Renal cortical epithelial cell (primary cell): Measurements from ENCODE around the gene RNF180. TPM values are rescaled to one million over a fixed set of nuclear protein-coding genes. Genes with fewer than 3 reads are reported as not detected.
"Not testable (repeated sequence)": the region's sequence is repeated elsewhere in the genome, so short reads cannot be mapped to it uniquely, and the experiment has no call there.

Experiments
- DNase-seq: peaks from one replicate; pipeline ENCODE4 v3.0.0-alpha.2; 2011; ENCODE audit warnings: low read depth
- total RNA-seq: library from RNA; depleted of rRNA; stranded (reverse); fragments of >200 nt; gene quantifications from 2 replicates; pipeline ENCODE4 v1.2.3, GENCODE V29; 2014

Gene RNF180
- total RNA-seq, 1 donor from 2014 or later: 35.2 TPM

DNA sequence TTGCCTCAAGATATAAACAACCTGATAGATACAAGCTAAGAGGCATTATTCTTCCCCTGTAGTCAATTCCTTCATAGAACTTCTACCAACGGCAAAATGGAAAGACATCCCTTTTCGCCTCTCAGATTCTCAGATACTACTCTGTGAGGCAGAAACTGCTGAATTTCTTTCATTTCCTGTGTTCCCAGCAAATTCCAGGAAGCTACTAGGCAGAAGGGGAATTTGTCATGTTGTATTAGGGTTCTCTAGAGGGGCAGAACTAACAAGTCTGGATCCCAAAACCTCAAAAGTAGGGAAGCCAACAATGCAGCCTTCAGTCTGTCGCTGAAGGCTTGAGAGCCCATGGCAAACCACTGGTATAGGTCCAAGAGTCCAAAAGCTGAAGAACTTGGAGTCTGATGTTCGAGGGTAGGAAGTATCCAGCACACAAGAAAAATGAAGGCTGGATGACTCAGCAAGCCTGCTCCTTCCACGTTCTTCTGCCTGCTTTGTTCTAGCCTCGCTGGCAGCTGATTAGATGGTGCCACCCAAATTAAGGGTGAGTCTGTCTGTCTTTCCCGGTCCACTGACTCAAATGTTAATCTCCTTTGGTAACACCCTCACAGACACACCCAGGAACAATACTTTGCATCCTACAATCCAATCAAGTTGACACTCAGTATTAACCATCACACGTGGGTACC lies 15.2 kb downstream of the RNF180 start:
- peak; percentile 45 for DNase-seq

DNA sequence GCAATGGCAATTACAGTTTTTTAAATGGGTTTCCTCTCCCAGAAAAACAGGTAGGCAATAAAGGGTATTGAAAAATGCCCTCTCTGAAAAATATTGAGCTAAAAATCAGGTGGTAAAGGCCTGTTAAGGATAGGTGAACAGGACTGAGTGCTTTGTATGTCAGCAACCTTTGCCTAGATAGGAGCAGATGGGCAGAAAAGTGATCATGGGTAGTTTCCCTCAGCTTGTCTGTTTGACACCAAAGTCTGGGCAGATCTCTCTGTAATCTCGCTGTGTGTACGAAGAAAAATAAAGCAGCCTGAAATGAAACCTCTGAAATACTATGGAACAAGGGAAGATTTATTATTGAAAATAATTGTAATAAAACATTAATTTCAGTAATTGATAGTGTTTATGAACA lies 15.8 kb downstream of the RNF180 start:
- no peak for DNase-seq

DNA sequence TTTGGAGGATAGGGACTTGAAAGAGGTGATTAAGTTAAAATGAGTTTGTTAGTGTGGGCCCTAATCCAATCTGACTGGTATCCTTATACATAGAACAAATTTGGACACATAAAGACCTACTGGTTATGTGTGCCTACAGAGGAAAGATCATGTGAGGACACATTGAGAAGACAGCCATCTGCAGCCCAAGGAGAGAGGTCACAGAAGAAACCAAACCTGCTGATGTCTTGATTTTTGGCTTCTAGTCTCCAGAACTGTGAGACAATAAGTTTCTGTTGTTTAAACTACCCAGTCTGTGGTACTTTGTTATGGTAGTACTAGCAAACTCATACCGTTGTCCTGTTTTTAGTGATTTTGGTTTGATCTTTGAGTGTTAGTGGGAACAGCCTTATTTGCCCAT lies 18.3 kb downstream of the RNF180 start:
- no peak for DNase-seq

DNA sequence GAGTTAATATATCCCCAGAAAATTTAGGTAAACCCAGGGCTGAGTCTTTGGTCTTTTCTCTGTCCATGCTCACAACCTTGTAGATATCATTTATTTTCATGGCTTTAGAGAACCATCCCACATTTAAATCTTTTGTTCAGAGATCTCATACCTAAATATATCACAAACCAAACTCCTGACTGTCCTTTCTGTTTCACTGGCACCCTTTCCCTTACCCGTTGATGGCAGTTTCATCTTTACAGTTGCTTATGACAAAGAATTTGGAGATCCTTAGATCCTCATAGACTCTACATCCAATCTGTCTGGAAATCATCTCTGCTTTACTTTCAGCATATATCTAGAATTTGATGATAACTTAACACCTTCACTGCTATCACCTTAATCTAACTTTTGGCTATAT lies 19.2 kb downstream of the RNF180 start:
- no peak for DNase-seq

DNA sequence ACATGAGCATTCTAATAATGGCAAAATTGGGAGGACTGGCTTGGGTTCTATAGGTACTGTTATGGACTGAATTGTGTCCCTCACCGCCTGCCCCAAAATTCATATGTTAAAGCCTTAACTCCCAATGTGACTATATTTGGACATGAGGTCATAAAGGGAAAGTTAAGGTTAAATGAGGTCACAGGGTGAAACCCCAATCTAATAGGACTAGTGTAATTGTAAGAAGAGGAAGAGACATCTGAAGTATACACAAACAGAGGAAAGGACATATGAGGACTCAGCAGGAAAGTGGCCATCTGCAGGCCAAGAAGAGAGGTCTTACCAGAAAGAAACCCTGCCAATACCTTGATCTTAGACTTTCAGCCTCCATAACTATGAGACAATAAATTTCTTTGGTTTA lies 23.1 kb downstream of the RNF180 start:
- no peak for DNase-seq

DNA sequence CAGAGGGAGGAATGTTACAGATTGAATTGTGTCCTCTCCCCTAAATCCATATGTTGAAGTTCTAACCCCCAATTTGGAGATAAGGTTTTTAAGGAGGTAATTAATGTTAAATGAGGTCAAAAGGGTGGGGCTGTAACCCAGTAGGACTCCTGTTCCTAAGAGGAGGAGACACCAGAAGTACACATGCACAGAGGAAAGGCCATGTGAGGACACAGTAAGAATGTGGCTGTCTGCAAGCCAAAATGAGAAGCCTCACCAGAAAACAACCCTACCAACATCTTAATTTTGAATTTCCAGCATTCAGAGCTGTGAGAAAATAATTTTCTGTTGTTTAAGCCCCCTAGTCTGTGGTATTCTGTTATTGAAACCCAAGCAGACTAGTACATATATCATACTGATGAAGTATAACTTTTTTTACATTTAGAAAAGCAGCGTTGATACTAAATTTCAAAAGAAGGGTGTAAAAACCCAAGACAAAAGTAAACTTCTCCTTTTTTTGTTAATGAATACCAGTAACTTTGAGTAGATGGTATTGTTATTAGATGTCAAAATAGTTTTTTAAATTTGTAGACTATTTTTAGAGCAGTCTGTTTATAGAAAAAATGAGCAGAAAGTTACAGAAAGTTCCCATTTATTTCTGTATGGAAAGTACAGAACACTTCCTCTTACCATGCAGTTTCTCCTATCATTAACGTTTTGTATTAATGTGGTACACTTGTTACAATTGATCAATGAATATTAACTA lies 25.1 kb downstream of the RNF180 start:
- no peak for DNase-seq

DNA sequence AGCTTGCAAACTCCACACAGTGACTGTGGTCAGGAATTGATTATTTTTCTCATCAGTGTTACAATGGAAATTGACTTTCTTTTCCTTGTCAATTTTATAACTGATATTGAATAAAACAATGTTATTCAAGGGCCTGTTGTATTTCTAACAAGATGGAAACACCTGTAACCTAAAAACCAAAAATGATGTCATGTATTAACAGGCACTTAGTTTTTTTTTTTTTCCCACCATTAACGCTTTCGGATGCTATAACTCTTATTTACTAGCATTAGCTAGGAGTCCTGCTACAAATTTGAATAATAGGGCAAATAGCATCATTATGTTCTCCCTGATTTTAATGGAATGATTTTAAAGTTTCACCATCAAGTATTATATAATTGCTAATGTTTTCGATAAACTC lies 30.3 kb downstream of the RNF180 start:
- DNase-seq: no peak

DNA sequence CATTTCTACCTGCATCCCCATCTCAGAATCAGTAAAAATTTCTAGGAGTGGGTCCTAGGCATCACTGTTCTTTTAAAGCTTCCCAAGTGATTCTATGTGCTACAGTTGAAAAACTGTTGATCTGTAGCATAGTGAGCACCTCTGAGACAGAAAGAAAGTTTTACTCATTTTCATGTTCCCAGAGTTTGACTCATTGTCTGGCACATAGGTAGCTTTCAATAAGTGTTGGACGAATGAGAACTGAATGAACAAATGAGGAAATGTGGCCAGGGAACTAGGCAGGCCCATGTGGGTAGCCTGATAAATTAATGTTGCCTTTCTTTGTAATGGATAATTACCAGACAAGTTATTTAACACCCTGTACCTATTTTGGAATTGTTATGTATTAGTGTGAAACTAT lies 33.8 kb downstream of the RNF180 start:
- no peak for DNase-seq

DNA sequence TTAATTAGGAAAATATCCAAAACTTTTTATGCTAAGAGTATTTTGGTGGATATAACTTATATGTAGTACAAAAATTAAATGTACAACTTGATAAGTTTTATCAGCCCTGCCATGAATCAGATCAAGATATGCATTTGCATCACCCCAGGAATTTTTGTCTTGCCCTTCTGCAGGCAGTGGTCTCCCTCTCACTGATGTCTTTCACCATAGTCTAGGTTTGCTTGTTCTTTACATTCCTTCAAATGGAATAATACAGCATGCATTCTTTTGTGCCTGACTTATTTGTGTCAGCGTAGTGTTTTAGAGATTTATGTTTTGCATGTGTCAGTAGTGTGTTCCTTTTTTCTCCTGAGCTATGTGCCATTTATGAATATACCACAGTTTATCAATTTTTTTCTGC lies 36.4 kb downstream of the RNF180 start:
- DNase-seq: no peak

DNA sequence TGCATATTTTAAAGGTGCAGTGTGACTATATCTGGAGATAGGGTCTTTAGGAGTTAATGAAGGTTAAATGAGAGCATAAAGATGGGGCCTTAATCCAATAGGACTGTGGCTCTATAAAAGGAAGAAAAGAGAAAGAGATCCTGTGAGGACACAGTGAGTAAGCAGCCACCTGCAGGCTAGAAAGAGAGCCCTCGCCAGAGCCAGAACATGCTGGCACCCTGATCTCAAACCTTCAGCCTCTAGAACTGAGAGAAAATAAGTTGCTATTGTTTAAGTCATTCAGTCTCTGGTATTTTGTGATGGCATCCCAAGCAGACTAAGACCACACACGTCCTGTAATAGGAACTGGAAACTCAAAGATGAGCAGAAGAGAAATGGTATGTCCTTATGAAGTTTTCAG lies 41.0 kb downstream of the RNF180 start:
- DNase-seq: peak; percentile 4

DNA sequence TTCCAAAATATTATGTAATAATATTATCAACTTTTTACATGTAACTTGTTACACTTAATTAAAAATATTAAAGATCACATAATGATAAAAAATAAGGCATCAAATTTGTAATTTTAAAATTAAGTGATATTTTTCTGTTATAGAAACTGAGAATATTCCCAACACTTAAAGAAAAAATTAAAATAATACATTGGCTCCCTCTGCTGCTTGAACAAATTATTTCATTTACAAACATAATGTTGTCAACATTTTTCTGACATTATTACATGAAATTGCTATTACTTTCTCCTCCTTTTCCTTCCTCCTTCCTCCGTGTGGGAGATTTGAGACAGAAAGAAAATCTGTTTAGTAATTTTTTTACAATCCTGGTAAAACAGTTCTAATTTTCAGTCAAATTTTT lies 42.3 kb downstream of the RNF180 start:
- peak; percentile 55 for DNase-seq

DNA sequence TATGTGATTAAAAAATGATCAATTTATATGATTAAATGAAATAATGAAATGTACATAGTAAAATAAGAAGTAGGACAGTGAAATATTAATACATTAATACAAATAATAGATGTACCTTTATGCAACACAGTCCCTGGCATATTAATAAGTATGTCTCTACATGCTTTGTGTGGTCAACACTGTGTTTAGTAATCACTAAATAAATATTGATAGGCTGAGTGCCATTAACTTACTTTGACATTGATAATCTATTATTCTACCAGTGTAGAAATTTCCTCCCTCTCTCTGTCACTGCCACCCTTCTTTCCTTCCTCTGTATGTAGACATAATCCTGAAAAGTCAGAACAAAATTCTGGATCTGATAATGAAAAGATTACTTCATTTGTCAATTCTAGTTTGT lies 43.7 kb downstream of the RNF180 start:
- DNase-seq: no peak

DNA sequence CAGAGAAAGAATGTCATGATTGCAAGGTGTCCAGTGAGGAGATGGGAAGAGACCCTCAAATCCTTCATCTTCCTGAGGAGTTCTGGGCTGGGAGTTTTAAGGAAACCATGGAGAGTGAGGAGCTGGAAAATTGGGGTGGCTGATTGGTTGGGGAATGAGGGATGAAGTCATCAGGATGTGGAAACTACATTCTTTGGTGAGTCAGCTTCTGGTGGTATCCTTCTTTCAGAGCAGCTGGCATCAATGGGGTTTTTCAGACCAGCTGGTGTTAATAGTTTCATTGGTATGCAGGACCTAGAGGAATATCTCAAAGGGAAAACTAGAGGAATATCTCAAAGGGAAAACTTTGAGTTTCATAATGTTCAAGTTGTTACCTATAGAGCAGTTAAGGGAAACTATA lies 45.2 kb downstream of the RNF180 start:
- DNase-seq: peak; percentile 91

DNA sequence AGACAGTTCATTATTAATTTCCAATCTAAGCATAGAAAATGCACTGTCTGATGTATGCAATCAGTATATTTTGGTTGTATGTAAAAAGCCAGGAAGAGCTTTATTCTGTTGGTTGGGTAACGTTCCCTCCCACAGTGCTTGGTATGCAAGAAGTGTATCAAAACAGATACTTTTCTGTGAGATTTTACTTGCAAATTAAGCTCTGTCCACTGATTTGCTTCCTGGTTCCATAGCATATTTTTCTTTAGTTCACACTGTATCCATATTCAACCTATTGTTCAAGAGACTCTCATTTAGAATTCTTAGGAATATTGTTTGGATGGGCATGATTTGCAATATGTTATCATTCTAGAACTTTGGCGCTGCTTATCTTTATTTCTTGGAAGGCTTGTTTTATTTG lies 47.4 kb downstream of the RNF180 start:
- DNase-seq: no peak

DNA sequence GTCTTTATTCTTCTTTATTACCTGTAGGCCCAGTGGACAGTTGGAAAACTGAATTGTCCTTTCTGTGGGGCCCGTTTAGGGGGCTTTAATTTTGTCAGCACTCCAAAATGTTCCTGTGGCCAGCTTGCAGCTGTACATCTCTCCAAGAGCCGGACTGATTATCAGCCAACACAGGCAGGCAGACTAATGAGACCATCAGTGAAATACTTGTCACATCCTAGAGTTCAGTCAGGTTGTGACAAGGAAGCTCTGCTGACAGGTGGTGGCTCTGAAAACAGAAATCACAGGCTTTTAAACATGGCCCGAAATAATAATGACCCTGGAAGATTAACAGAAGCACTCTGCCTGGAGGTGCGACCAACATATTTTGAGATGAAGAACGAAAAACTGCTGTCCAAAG lies 47.9 kb downstream of the RNF180 start:
- DNase-seq: no peak

DNA sequence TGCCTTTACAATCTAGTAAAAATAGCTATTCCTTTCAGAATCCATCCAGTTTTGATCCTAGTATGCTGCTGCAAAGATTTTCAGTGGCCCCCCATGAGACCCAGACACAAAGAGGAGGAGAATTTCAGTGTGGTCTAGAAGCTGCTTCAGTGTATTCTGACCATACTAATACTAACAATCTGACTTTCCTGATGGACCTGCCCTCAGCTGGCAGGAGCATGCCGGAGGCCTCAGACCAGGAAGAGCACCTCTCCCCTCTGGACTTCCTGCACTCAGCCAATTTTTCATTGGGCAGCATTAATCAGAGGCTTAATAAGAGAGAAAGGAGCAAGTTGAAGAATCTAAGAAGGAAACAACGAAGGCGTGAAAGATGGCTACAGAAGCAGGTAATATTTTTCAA lies 48.5 kb downstream of the RNF180 start:
- DNase-seq: no peak

DNA sequence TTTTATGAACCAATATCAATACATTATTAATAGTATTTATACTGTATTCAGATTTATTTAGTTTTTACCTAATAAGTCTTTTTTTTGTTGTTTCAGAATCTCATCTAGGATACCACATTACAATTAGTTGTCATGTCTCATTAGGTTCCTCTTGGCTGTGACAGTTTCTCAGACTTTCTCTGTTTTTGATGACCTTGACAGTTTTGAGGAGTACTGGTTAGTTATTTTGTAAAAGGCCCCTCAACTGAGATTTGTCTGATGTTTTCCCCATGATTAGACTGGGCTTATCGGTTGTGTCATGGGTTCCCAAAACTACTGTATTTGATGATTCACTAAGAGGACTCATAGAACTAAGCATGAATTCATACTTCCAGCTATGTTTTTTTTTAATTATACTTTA lies 56.3 kb downstream of the RNF180 start:
- no peak for DNase-seq

DNA sequence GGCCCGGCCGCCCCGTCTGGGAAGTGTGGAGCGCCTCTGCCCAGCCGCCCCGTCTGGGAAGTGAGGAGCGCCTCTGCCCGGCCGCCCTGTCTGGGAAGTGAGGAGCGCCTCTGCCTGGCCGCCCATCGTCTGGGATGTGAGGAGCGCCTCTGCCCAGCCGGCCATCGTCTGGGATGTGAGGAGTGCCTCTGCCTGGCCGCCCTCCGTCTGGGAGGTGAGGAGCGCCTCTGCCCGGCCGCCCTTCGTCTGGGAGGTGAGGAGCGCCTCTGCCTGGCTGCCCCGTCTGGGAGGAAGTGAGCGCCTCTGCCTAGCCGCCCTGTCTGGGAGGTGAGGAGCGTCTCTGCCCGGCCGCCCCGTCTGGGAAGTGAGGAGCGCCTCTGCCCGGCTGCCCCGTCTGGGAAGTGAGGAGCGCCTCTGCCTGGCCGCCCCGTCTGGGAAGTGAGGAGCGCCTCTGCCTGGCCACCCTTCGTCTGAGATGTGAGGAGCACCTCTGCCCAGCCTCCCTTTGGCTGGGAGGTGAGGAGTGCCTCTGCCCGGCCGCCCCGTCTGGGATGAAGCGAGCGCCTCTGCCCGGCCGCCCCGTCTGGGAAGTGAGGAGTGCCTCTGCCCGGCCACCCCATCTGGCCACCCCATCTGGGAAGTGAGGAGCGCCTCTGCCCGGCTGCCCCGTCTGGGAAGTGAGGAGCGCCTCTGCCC lies 59.8 kb downstream of the RNF180 start:
- DNase-seq: not testable (repeated sequence)

DNA sequence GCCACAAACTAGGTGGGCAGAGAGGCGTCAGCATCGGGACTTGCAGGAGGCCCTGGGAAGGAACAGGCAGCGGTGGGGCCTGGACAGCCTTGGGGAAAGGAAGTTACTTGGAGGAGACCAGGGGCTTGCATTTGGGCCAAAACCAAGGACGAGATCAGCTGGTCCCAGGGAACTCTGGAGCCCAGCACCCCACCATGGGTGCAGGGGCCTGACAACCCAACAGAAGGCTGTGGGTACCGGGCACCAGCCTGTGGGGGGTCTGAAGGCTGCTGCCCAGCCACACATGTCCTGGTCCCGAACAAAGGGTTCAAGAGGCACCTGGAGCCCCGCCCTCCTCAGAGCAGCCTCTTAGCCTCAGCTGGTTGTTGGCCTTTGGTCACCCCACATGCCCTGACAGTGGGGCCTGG lies 61.5 kb downstream of the RNF180 start:
- not testable (repeated sequence) for DNase-seq

DNA sequence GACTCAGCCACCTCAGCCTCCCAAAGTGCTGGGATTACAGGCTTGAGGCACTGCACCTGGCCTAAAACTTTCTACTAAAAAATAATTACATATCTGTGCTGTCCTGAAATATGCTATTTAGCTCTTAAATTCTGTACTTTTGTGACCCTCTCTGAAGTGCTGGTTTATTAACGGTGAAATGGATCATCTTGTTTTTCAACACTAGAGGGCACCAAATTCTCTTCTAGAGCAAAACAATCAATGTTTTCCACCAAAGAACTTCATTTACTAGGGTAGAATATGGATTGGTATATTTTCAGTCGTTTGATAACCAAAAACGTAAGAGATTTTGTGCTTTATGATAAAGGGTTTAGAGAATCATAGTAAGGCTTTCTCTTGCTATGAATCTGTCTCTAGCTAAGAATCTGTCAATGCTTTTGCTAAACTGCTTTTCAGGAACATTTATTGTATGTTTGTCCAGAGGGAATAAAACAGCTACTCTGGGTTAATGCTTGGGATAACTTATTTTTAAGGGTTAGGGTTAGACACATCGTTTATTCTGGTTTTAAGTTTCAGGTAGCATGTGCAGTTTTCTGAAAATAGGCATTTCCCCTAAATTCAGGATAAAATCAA lies 63.6 kb downstream of the RNF180 start:
- peak; percentile 54 for DNase-seq

DNA sequence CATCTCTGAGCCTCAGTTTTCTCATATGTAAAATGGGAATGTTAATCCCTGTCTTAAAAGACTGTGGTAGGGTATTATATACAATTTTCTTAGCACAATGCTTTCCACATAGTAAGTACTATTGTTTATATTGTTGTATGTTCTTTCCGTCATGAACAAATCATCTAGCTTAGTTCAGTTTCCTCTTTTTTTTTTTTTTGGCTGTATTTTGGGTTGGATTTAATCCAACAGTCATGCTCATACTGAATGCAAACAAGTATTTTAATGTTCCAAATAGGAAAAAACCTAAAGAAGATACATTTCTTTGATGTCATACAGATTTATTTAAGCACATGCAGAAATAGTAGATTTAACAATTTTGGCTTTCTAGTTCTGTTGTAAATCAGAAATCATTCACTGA lies 95.1 kb downstream of the RNF180 start:
- DNase-seq: no peak

DNA sequence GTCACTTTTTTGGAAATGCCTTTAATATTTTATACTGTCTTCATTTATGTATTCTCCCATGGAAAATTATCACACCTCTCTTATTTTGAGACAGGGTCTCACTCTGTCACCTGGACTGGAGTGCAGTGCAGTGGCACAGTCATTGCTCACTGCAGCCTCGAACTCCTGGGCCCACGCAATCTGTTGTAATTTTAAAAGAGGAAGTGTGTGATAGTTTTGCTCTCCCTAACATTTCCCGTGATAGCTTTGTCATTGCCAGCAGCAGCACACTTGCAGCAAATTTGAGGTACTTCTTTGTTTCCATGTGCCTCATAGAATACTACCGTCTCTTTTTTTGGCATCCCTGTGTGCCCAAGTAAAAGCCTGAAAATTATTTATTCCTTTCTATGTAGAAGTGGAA lies 103.5 kb downstream of the RNF180 start:
- no peak for DNase-seq

DNA sequence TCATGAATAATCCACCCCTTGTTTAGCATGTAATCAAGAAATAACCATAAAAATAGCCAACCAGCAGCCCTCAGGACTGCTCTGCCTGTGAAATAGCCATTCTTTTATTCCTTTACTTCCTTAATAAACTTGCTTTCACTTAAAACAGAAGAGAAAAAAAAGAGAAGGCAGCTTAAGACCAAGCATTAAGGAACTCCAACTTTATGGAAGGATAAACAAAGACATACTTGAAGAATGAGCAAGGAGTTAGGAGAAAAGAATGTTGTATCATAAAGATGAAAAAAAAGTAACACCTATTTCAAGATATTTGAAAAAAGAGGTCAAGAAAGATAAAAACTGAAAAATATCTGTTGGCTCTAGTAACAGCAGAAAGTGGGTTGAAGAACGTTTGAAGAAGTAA lies 107.6 kb downstream of the RNF180 start:
- DNase-seq: peak; percentile 45
